HG02798 (cell line): ENCODE results near the gene PPL.

Experiments
- ATAC-seq: cut with Tn5 transposase; IDR thresholded peaks from one replicate; pipeline ENCODE4 v1.9.1; 2021; ENCODE audit warnings: mild to moderate bottlenecking; ENCODE audit not compliant: unreplicated experiment, poor library complexity

Gene PPL

DNA sequence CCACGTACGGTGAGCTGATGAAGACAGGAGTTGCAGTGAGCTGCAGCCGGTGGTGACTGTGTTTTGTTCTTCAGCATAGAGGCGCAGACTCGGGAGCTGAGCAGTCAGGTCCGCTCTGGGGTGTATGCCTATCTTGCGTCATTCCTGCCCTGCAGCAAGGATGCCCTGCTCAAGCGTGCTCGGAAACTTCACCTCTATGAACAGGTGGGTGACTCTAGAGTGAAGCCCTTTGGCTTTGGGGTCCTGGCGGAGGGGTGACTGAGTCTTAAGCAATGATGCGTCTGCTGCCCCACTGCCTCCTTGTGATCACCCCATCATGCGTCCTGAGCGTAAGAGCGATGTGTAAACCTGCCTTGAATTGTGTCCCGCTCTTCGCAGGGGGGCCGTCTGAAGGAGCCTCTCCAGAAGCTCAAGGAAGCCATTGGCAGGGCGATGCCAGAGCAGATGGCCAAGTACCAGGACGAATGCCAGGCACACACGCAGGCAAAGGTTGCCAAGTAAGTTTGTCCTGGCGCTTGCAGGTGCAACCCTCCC, 66.7 kb downstream of the PPL start:
- no peak for ATAC-seq

DNA sequence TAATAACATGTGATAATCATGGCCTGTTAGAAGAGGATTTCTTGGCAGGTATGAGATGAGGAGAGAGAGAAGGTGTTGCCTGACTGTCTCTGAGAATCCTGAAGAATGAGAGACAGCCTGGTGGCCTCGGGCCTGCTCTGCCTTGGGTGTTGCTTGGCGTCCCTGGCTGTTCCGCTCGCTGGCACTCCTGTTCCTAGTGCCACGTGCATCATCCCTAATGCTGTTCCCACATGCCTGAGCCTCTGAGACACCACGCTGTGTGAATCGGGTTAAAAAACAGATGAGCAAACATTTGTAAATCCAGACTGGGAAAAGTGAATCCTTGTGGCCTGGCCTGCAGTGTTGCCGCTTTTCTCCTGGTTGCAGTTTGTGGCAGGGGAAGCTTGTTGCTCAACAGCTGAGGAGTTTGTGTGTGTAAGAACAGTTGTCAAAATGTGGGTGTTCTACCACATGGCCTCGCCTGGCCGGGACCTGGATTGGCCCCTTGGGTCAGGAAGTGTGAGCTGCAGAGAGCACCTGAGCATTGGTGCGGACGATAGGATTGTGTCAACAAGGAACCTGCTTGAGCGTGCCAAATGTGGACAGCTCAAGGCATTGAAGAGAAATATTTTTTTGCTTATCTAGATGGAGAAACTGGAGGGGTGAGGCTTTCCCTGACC, 67.7 kb downstream of the PPL start:
- ATAC-seq = no peak

DNA sequence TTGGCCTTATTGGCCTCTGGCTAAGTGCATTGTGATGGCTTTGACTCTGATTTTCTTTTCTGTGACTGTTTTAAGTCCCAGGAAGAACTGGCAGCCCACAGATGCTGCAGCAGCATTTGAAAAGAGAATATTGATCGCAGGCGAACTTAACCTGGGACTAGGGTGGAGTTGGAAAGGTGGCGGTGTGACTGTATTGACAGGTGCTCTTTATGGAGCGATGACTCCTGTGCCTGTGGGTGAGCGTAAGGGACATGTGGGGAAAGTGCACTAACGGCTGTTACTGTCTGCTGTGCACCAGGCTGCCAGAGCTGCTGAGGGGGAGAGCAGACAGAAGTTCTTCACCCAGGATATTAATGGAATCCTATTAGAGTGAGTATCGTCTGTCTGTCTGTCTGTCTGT, 68.4 kb downstream of the PPL start:
- no peak for ATAC-seq

DNA sequence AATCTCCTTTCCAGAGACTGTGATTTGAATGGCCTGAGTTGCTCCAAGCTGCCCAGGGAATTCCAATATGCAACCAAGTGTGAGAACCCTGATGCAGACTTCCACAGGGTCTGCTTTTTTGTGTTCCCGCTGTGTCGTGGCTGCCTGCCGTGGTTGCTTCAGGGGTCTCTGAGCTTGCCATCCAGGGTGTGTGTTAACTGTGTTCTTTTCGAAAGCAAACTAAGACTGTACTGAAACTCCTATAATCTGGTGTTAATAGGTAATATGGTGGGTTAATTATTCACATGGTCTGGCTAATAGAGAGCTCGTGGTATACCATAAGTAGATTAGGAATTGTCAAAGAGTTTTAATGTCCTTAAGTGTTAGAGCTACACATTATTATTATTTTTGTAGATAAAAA, 68.9 kb downstream of the PPL start:
- no peak for ATAC-seq

DNA sequence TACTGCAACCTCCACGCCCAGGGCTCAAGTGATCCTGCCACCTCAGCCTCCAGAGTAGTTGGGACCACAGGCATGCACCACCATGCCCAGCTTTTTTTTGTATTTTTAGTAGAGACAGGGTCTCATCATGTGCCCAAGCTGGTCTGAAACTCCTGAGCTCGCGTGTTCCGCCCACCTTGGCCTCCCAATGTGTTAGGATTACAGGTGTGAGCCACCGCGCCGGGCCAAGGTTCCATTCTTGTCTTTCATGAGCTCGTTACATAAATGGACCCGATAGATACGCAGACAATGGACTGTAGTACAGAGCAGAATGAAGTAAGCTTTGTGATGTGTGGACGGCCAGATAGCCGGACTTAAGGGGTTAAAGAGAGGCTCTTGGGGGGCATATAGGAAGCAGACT, 70.4 kb downstream of the PPL start:
- ATAC-seq = no peak

DNA sequence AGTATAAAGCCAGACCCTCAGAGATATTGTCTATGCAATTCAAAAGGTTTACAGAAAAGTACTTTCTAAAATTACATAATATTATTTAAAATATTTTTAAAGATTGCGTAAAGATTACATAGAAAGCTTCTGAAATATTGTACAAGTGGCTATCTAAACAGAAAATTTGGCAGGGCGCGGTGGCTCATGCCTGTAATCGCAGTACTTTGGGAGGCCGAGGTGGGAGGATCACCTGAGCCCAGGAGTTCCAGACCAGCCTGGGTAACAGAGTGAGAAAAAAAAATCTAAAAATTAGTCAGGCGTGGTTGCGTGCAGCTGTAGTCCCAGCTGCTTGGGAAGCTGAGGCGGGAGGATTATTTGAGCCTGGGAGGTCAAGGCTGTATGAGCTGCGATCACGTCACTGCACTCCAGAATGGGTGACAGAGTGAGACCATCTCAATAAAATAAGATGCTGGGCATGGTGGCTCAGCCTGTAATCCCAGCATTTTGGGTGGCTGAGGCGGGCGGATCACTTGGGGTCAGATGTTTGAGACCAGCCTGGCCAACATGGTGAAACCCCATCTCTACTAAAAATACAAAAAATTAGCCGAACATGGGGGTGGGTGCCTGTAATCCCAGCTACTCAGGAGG, 71.6 kb downstream of the PPL start:
- no peak for ATAC-seq

DNA sequence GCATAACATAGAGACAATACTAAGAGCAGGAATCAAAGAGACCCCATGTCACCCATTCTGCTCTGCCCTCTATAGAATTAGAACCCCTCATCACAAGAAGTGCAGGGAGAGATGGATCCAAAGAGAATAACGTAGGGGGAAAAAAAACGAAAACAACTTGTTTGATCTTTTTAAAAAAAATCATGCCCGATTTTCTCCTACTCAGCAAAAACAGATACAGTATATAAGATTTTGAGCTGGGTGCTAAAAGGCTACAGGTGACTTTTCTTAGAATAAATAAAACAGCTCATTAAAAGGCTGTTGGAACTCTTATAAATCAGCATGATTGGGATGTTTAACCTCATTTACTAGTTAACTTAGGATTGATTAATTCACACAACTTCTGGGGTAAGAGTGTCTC, 72.2 kb downstream of the PPL start:
- ATAC-seq = no peak

DNA sequence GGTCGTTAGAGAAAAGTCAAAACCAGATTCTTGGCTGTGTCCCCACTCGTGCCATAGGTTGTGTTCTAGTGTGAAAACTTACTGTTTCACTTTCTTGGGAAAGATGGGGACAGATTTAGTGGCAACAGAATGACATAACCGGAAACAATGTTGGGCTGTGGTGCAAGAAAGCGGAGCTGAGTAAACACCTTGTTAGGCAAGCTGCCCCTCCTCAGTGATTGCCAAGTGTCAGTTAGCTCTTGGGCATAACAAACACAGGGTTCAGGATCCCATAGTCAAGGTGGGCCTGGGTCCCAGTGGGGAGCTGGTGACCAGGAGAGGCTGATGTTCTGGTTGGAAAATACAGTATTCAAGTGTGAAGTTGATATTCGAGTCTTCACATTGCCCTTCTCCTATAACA, 74.3 kb downstream of the PPL start:
- ATAC-seq = no peak

DNA sequence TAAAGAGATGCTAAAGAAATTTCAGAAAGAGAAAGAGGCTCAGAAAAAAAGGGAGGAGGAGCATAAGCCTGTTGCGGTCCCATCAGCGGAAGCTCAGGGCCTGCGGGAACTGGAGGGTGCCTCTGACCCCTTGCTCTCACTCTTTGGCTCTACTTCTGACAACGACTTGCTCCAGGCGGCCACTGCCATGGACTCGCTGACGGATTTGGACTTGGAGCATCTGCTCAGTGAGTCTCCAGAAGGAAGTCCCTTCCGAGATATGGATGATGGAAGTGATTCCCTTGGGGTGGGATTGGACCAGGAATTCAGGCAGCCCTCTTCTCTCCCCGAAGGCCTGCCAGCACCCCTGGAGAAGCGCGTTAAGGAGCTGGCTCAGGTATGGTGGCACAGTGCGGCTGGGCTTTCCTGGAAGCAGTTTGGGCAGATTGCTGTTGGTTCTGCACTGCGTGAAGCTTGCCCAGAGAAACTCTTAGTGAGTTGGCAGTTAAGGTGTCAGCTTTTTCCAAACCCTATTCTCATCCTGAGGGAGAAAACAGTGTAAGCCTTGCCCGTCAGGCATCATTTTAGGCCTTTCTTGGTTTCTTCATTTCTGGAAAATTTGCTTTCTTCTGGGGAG, 76.1 kb downstream of the PPL start:
- no peak for ATAC-seq

DNA sequence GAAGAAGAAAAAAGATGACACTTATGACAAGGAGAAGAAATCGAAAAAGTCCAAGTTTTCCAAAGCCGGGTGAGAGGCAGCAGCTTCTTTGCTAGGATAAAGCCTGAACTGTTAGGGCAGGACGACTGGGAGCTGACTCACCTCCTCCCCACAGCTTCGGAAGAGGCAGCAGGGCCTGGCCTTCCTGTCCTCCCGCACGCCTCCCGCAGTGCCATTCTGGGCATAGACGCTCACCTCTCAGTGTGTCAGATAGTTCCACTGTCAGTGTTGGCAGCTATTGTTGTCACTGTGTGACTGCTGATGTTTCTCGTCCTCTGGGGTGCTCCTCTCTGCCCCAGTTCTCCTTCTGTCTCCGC, 77.1 kb downstream of the PPL start:
- no peak for ATAC-seq

DNA sequence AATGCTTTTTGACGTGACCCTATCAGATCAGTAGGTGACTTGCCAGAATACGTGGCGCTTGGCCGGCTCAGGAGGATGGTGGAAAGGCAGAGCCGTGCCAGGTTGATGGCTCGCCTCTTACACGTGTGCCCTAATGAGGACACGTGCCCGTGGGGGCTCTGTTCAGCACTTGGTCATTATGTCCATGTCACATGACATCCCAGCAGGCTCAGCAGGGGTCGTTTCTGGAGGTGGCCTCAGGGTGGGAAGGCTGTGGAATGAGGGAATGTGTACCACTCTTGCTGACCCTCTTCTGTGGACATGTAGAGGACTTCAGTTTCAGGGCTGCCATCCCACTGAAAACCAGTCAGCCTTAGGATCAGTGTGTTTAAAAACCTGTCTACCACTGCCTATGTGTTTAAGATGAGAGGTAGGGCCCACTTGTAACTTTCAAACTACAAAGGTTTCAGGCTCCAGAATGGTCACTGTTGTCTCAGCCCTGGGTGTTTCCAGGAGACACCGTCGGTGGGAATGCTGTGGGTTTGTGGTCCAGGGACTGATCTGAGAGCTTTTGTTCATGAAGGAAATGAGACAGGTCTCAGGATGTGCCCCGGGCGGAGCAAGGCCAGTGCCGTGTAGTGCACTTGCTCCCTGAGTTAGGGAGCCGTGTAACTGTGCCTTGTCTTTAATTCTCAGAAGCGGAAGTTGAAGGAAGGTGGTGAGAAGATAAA, 77.6 kb downstream of the PPL start:
- ATAC-seq = no peak

DNA sequence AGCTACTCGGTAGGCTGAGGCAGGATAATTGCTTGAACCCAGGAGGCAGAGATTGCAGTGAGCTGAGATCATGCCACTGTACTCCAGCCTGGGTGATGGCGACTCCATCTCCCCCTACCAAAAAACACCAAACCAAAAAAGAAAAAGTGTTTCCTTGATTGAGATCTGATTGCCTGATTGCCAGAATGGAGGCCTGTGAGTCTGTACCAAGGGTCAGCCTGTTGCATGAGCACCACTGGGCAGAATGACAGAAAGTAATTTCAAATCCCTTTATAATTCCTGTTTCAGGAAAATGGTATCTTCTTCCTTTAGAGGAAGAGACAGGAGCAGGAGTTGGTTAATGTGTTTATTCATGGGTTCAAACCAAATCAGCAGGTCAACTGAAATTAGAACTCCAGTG, 81.1 kb downstream of the PPL start:
- no peak for ATAC-seq

DNA sequence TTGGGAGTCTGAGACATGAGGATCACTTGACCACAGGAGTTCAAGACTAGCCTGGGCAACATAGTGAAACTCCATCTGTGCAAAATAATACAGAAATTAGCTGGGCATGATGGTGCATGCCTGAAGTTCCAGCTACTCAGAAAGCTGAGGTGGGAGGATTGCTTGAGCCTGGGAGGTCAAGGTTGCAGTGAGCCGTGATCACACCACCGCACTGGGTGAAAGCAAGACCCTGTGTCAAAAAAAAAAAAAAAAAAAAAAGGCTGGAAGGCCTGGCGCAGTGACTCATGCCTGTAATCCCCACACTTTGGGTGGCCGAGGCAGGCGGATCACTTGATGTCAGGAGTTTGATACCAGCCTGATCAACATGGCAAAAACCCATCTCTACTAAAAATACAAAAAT, 81.6 kb downstream of the PPL start:
- no peak for ATAC-seq

DNA sequence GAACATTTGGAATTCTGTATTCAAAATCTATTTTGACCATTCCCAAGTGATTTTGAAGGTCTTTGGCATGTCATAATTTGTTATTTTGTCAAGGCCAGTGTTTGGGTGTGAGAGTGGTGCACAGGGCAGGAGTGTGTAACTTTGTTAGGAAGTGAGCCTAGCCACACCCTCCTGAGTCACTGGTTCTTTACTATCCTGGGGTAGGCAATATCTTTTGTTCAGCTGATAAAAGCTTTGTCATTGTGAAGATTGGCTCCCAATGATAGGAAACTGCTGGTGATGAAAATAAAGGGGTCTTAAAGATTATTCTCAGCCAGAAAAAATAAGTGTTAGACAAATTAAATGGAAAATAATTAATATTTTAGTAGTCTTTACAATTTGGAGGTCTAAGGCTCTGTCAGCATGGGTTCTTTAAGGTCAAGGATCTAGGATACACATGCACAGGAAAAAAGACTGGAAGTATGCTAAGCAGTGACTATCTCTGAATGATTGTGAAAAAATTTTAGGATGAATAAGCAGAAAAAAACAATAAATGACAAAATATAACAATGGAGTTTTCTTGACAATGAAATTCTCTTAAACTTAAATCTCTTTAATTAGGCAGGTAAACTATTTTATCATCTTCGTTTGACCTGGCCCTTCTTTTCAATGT, 84.6 kb downstream of the PPL start:
- no peak for ATAC-seq

DNA sequence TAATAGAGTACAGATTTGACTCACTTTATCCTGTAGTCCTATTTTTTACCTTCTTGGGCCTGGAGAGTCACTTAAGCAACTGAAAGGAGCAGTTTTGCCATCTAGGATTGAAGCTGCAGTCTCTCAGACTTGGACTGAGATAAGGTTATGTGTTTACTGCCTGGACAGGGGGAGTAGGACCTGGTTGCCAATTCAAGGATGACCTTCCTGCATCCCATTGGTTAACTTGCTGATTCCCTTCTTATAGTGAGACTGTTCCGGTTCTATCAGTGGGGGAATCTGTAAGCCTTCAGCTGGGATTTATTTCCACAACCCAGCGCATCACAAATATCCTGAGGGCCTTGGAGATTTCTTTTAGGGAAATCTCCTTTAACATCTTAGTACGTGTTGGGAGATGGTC, 86.7 kb downstream of the PPL start:
- no peak for ATAC-seq

DNA sequence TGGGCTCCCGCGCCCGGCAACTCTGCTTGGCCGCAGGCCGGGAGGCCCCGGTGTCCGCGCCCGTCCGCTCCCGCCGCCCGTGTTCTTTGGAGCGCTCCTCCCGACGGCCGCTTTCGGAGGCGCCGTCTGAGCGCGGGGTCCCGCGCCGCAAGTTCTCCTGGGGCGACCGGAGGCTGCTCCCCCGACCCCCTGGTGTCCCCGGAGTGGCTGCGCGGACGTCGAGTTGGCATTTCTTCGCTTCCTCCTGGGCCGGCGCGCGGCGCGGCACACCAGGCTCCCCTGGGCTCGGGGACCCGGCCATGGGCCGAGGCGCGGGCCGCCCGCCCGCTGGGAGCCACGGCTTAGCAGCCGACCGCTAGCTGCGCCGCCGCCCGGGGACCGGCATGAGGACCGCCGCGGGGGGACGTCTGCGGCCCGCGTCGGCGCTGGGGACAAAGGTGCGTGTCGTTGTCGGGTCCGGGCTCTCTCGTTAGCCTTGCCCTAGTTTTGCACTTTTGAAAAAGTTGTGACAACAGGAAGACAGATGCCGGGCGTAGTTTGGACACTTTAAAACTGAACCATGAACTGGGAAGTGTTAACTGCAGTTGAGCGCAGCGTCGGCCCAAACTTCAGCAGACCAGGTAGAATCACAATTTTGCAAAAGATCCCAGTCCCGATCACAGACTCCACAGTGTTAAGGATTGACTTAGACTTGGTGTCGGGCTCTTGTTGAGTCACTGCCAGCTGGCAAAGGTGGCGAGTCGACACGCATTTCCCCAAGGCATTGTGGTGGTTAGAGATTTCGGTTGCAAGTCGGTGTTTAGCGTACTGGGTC, 89.0 kb downstream of the PPL start:
- peak; percentile 19 for ATAC-seq

DNA sequence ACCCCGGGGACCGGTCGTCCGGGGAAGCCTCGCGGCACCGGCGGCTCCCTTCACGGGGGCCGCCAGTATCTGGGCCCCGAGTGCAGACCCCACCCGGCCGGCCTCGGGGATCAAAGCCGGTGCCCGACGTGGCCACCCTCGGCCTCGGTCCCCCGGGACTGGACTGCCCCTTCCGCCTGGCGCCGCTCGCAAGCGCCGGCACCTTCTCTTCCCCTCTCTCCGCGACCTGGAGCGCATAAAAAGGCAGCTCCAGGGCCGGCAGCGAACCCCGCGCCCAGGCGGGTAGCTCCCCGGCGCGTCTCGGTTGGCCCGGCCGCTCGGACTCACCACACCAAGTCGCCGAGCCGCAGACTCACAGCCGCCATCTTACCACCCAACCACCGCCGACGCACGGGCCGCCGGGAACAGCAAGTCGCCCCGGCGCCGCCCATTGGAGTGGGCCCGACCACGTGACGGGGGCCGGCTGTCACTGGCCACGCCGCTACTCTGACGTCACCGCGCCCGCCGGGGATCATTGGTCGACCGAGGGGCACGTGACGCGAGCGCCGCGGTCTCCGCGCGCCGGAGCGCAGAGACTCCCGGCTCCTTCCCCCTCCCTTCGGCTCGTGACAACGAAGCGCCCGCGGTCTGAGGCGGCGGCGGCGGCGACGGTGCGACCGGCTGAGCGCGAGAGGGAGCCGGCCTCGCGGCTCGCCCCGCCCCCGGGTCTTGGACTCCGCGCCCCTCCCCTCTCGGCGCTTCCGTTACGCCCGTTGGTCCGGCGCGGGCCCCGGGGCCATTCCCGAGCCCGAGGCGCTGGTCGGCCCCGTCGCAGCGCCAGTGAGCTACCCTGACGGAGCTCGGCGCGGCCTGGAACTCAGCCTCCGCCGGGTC, 89.8 kb downstream of the PPL start, which contains the start of the genes GLYR1 and UBN1:
Gene GLYR1, minus strand, starts transcription at position 388 of the 873 bp plus-strand sequence. Its CDS starts 23 bp downstream, at position 365.
Gene UBN1, plus strand, starts transcription at position 581 of the 873 bp plus-strand sequence. CDS start 5,437 bp downstream, outside the sequence.
- ATAC-seq = peak; percentile 93

DNA sequence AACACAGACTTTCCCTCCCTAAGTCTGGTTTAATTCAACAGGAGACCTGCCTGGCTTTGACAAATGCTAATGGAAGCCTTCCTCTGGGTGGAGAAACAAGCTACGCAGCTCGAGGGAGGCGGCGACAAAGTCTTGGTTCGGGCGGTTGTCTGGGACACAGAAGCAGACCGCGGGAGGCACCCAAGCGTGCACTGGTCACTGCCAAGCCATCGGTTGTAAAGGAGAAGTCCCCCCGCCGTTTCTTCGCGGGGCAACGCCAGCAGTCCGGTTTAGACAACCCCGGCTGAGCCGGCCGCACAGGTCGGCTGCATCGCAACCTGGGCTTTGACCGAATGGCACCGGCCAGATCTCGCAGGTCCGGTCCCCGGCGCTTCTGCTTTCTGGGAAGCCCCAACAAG, 90.4 kb downstream of the PPL start:
- ATAC-seq = peak; percentile 21

DNA sequence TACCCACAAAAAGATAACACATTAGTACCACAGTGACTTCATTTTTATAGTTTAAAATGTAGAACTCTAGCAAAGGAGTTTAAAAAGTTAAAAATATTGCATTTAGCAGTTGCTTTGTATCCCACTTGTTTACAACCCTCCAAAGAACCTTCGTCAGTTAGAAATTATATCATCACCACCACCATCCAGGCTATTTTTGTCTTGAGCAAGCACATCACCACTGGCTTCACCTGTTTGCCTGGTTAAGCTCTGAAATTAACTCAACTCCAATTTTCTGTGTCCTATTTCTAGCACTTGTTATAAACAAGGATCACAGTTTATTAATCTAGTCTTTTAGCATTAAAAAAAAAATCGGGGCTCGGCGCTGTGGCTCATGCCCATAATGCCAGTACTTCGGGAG, 96.0 kb downstream of the PPL start:
- ATAC-seq = no peak
